Measurements from ENCODE around the gene ADGRG2. TPM values are rescaled to one million over a fixed set of nuclear protein-coding genes. Genes with fewer than 3 reads are reported as not detected.
"Not testable (repeated sequence)": the region's sequence is repeated elsewhere in the genome, so short reads cannot be mapped to it uniquely, and the experiment has no call there.

The ADGRG2 gene
- total RNA-seq, 1 donor from 2014 or later, result 6.6 TPM

- no peak for DNase-seq
Observed at GRCh38 chrX:19086102-19086772, 36.0 kb downstream of the ADGRG2 start.

- no peak for DNase-seq
Observed at GRCh38 chrX:19085666-19086065, 36.6 kb downstream of the ADGRG2 start.

GRCh38 chrX:19075754-19076153 is 46.5 kb downstream of the ADGRG2 start:
- no peak for DNase-seq

- DNase-seq, result no peak
Observed at GRCh38 chrX:19072372-19072771, 49.9 kb downstream of the ADGRG2 start.

GRCh38 chrX:19070555-19070994 is 51.7 kb downstream of the ADGRG2 start:
- DNase-seq, result no peak

GRCh38 chrX:19066987-19067386 is 55.3 kb downstream of the ADGRG2 start:
- not testable (repeated sequence) for DNase-seq

GRCh38 chrX:19065535-19065934 is 56.7 kb downstream of the ADGRG2 start:
- DNase-seq, result no peak

- DNase-seq, result no peak
Observed at GRCh38 chrX:19064175-19064574, 58.1 kb downstream of the ADGRG2 start.

GRCh38 chrX:19063030-19063429 is 59.2 kb downstream of the ADGRG2 start:
- DNase-seq, result no peak

- DNase-seq, result no peak
Observed at GRCh38 chrX:19059067-19059466, 63.2 kb downstream of the ADGRG2 start.

- DNase-seq, result no peak
Observed at GRCh38 chrX:19057856-19058255, 64.4 kb downstream of the ADGRG2 start.

GRCh38 chrX:19049110-19049509 is 73.2 kb downstream of the ADGRG2 start:
- DNase-seq, result no peak

- no peak for DNase-seq
Observed at GRCh38 chrX:19046343-19047215, 75.7 kb downstream of the ADGRG2 start.

GRCh38 chrX:19040373-19040772 is 81.9 kb downstream of the ADGRG2 start:
- DNase-seq, result no peak

GRCh38 chrX:19034025-19034424 is 88.2 kb downstream of the ADGRG2 start:
- no peak for DNase-seq

GRCh38 chrX:19030805-19031204 is 91.5 kb downstream of the ADGRG2 start:
- no peak for DNase-seq

GRCh38 chrX:19028560-19028959 is 93.7 kb downstream of the ADGRG2 start:
- DNase-seq, result no peak

- no peak for DNase-seq
Observed at GRCh38 chrX:19024366-19024765, 97.9 kb downstream of the ADGRG2 start.

GRCh38 chrX:19019996-19020395 is 102.3 kb downstream of the ADGRG2 start:
- DNase-seq, result no peak

GRCh38 chrX:19017271-19017670 is 105.0 kb downstream of the ADGRG2 start:
- DNase-seq, result no peak

- not testable (repeated sequence) for DNase-seq
Observed at GRCh38 chrX:19016614-19017013, 105.7 kb downstream of the ADGRG2 start.

- DNase-seq, result no peak
Observed at GRCh38 chrX:19007868-19008267, 114.4 kb downstream of the ADGRG2 start.

GRCh38 chrX:19007011-19007410 is 115.3 kb downstream of the ADGRG2 start:
- DNase-seq, result no peak

- DNase-seq, result no peak
Observed at GRCh38 chrX:19005909-19006308, 116.4 kb downstream of the ADGRG2 start.
